Hepatocyte (in vitro differentiated cells): ENCODE results near the gene SLC9A5. TPM values are rescaled to one million over a fixed set of nuclear protein-coding genes. Genes with fewer than 3 reads are reported as not detected.

Experiments
- DNase-seq: peaks from one replicate; pipeline ENCODE4 v3.0.0-alpha.2; 2016; ENCODE audit warnings: low spot score
- H2AFZ ChIP-seq: fragments of 200-600 bp; sonication (generic); 2 replicates; pipeline ENCODE4 v1.6.0; 2016; ENCODE audit warnings: antibody characterized with exemption, mild to moderate bottlenecking
- H3K27ac ChIP-seq: fragments of 200-600 bp; sonication (generic); 2 replicates; pipeline ENCODE4 v1.5.1; 2016; ENCODE audit warnings: mild to moderate bottlenecking
- H3K27me3 ChIP-seq: fragments of 200-600 bp; sonication (generic); 2 replicates; pipeline ENCODE4 v1.6.1; 2016
- H3K36me3 ChIP-seq: fragments of 200-600 bp; sonication (generic); replicated peaks from 2 replicates; pipeline ENCODE4 v1.5.1; 2016; ENCODE audit warnings: low read depth; ENCODE audit not compliant: insufficient read depth
- H3K4me1 ChIP-seq: fragments of 200-600 bp; sonication (generic); 2 replicates; pipeline ENCODE4 v1.5.1; 2016; ENCODE audit warnings: mild to moderate bottlenecking, moderate library complexity; ENCODE audit not compliant: insufficient read depth
- H3K4me2 ChIP-seq: fragments of 200-600 bp; sonication (generic); 2 replicates; pipeline ENCODE4 v1.6.0; 2016
- H3K4me3 ChIP-seq: fragments of 200-600 bp; sonication (generic); 2 replicates; pipeline ENCODE4 v1.5.1; 2016; ENCODE audit warnings: mild to moderate bottlenecking
- H3K79me2 ChIP-seq: fragments of 200-600 bp; sonication (generic); 2 replicates; pipeline ENCODE4 v1.6.0; 2017; ENCODE audit warnings: mild to moderate bottlenecking
- H3K9me2 ChIP-seq: fragments of 200-600 bp; sonication (generic); replicated peaks from 2 replicates; pipeline ENCODE4 v1.6.0; 2017; ENCODE audit warnings: mild to moderate bottlenecking; ENCODE audit not compliant: insufficient read depth
- H3K9me3 ChIP-seq: fragments of 200-600 bp; sonication (generic); 2 replicates; pipeline ENCODE4 v1.5.1; 2016; ENCODE audit warnings: low read depth, mild to moderate bottlenecking
- H4K20me1 ChIP-seq: fragments of 200-600 bp; sonication (generic); 2 replicates; pipeline ENCODE4 v1.6.0; 2016; ENCODE audit warnings: mild to moderate bottlenecking; ENCODE audit not compliant: insufficient read depth, poor library complexity, severe bottlenecking
- EZH2 ChIP-seq: fragments of 200-600 bp; sonication (generic); IDR thresholded peaks from 2 replicates; pipeline ENCODE4 v1.6.1; 2016; ENCODE audit warnings: antibody characterized with exemption, mild to moderate bottlenecking, borderline replicate concordance
- EZH2phosphoT487 ChIP-seq: fragments of 200-600 bp; sonication (generic); IDR thresholded peaks from one replicate; pipeline ENCODE4 v1.6.1; 2018; ENCODE audit warnings: antibody characterized with exemption, mild to moderate bottlenecking, low read depth, moderate library complexity; ENCODE audit not compliant: unreplicated experiment, severe bottlenecking
- WGBS: methylation state at CpG from one replicate; pipeline ENCODE4 v1.1.6; 2016; ENCODE audit warnings: low lambda C conversion rate; ENCODE audit errors: missing lambda C conversion rate; 5-methylcytosine and 5-hydroxymethylcytosine counted together
- polyA plus RNA-seq: library from polyadenylated mRNA; unstranded; fragments of >200 nt; fragmentation: Nextera tagmentation; extraction: Ambion mirVana; gene quantifications from 2 replicates; pipeline ENCODE4 v1.2.1, GENCODE V29; 2016
- total RNA-seq: library from RNA; depleted of rRNA; stranded (reverse); fragments of >200 nt; gene quantifications from 2 replicates; pipeline ENCODE4 v1.2.3, GENCODE V29; 2014
- TF ChIP-seq, protein P1 (sequence below): fragments of 200-600 bp; sonication (generic); IDR thresholded peaks from 2 replicates; pipeline ENCODE4 v1.5.1; 2016; ENCODE audit warnings: antibody characterized with exemption, mild to moderate bottlenecking; ENCODE audit not compliant: poor library complexity

Gene SLC9A5
- total and polyA plus RNA-seq, 2 experiments from 2014 or later = 1.4 to 1.5 TPM

- Histone ChIP-seq H3K36me3 (no peaks in the 10 kb centered on the region), H3K9me2 (no peaks in the 10 kb centered on the region), H3K27me3 (no peaks in the 10 kb centered on the region), H3K4me2 (no peak overlapping the region), H3K9me3 (no peaks in the 10 kb centered on the region), H3K27ac (peak overlapping the region; percentile 49), H3K79me2 (no peaks in the 10 kb centered on the region), H4K20me1 (no peaks in the 10 kb centered on the region), H2AFZ (no peak overlapping the region), H3K4me3 (no peak overlapping the region), H3K4me1 (peaks cover 8% of the 10 kb centered on the region)
- no peak for DNase-seq
- no peak for TF ChIP-seq EZH2phosphoT487
- TF ChIP-seq, protein P1, sequence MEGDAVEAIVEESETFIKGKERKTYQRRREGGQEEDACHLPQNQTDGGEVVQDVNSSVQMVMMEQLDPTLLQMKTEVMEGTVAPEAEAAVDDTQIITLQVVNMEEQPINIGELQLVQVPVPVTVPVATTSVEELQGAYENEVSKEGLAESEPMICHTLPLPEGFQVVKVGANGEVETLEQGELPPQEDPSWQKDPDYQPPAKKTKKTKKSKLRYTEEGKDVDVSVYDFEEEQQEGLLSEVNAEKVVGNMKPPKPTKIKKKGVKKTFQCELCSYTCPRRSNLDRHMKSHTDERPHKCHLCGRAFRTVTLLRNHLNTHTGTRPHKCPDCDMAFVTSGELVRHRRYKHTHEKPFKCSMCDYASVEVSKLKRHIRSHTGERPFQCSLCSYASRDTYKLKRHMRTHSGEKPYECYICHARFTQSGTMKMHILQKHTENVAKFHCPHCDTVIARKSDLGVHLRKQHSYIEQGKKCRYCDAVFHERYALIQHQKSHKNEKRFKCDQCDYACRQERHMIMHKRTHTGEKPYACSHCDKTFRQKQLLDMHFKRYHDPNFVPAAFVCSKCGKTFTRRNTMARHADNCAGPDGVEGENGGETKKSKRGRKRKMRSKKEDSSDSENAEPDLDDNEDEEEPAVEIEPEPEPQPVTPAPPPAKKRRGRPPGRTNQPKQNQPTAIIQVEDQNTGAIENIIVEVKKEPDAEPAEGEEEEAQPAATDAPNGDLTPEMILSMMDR = no peak
- no peak for TF ChIP-seq EZH2
- WGBS = 54% methylated on average over 7 of the region's 7 CpGs
These were observed 46.2 kb downstream of the SLC9A5 start for GRCh38 chr16:67294938-67295361.

DNA sequence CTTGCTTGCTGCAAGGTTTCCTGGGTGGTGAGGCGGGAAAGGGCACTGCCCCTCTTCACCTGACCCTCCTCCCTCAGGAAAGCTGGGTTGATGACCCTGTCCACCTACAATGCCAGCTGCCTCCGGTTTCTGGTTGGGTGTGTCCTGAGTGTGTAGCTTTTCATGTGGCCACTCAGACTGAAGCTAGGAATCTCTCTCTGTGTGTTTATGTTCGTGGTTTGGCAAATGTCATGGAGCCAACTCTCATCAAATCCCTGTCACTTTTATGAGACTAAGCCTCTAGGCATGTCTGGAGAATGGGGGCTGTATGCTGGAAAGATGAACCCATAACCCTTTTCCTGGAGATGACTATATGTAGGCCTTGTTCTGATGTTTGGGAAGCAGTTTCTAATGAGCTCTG is 47.6 kb downstream of the SLC9A5 start:
- H3K4me3 ChIP-seq = no peak overlapping the region
- no peaks in the 10 kb centered on the region for H4K20me1 ChIP-seq
- TF ChIP-seq EZH2phosphoT487 (no peak), EZH2 (no peak)
- TF ChIP-seq, protein P1 = no peak
- no peak overlapping the region for H2AFZ ChIP-seq
- H3K36me3 ChIP-seq = no peaks in the 10 kb centered on the region
- 43% methylated on average over 3 of the region's 3 CpGs for WGBS
- H3K4me2 ChIP-seq = no peak overlapping the region
- H3K79me2 ChIP-seq = no peaks in the 10 kb centered on the region
- no peak overlapping the region for H3K27ac ChIP-seq
- DNase-seq = no peak
- H3K9me3 ChIP-seq = no peaks in the 10 kb centered on the region
- H3K9me2 ChIP-seq = no peaks in the 10 kb centered on the region
- H3K27me3 ChIP-seq = no peaks in the 10 kb centered on the region
- H3K4me1 ChIP-seq = peaks cover 8% of the 10 kb centered on the region

GRCh38 chr16:67298277-67298676 is 49.5 kb downstream of the SLC9A5 start:
- no peaks in the 10 kb centered on the region for H3K79me2 ChIP-seq
- DNase-seq = no peak
- no peaks in the 10 kb centered on the region for H3K36me3 ChIP-seq
- 93% methylated on average over 9 of the region's 9 CpGs for WGBS
- H3K27ac ChIP-seq = no peak overlapping the region
- no peaks in the 10 kb centered on the region for H3K9me2 ChIP-seq
- H4K20me1 ChIP-seq = no peaks in the 10 kb centered on the region
- no peak overlapping the region for H3K4me3 ChIP-seq
- TF ChIP-seq EZH2 (no peak), EZH2phosphoT487 (no peak)
- no peak overlapping the region for H3K4me2 ChIP-seq
- peaks cover 8% of the 10 kb centered on the region for H3K4me1 ChIP-seq
- no peaks in the 10 kb centered on the region for H3K27me3 ChIP-seq
- no peak overlapping the region for H2AFZ ChIP-seq
- H3K9me3 ChIP-seq = no peaks in the 10 kb centered on the region

- Histone ChIP-seq H3K9me3 (no peaks in the 10 kb centered on the region), H3K4me3 (no peak overlapping the region), H3K27me3 (no peaks in the 10 kb centered on the region), H3K27ac (no peak overlapping the region), H2AFZ (no peak overlapping the region), H3K36me3 (no peaks in the 10 kb centered on the region), H3K4me1 (peaks cover 8% of the 10 kb centered on the region), H4K20me1 (no peaks in the 10 kb centered on the region), H3K9me2 (no peaks in the 10 kb centered on the region), H3K4me2 (no peak overlapping the region), H3K79me2 (no peaks in the 10 kb centered on the region)
- no peak for DNase-seq
- 94% methylated on average over 15 of the region's 15 CpGs for WGBS
- no peak for TF ChIP-seq EZH2phosphoT487
- no peak for TF ChIP-seq EZH2
- TF ChIP-seq, protein P1 = no peak
These were observed 50.5 kb downstream of the SLC9A5 start for GRCh38 chr16:67299269-67299668.
